Fibroblast of villous mesenchyme (primary cell): ENCODE measurements around the gene PSENEN. TPM values are rescaled to one million over a fixed set of nuclear protein-coding genes. Genes with fewer than 3 reads are reported as not detected.

Experiments
- DNase-seq: peaks from one replicate; pipeline ENCODE4 v3.0.0-alpha.2; 2010; ENCODE audit warnings: low read depth
- H3K4me3 ChIP-seq: 2 replicates; pipeline ENCODE4 v1.5.1; 2011; ENCODE audit warnings: low read depth, mild to moderate bottlenecking, low read length
- CTCF ChIP-seq: IDR thresholded peaks from 2 replicates; pipeline ENCODE4 v1.5.1; 2012; ENCODE audit warnings: low read depth, mild to moderate bottlenecking, low read length; ENCODE audit not compliant: insufficient read depth
- total RNA-seq: library from RNA; depleted of rRNA; stranded (reverse); fragments of >200 nt; gene quantifications from 2 replicates; pipeline ENCODE4 v1.2.3, GENCODE V29; 2012

Gene PSENEN
- total RNA-seq, 1 donor: 14.7 TPM

- no peak for TF ChIP-seq CTCF
- no peak overlapping the region for H3K4me3 ChIP-seq
- no peak for DNase-seq
These were observed 37.1 kb upstream of the PSENEN start for GRCh38 chr19:35708391-35708790.

- TF ChIP-seq CTCF: no peak
- no peak for DNase-seq
- H3K4me3 ChIP-seq: no peak overlapping the region
These were observed 34.4 kb upstream of the PSENEN start for GRCh38 chr19:35710784-35711723.

- no peak for DNase-seq
- no peak overlapping the region for H3K4me3 ChIP-seq
- no peak for TF ChIP-seq CTCF
These were observed 32.6 kb upstream of the PSENEN start for GRCh38 chr19:35712567-35713505.

GRCh38 chr19:35713506-35713850 lies 32.0 kb upstream of the PSENEN start:
- H3K4me3 ChIP-seq: no peak overlapping the region
- DNase-seq: no peak
- no peak for TF ChIP-seq CTCF

- no peak for DNase-seq
- no peak for TF ChIP-seq CTCF
- no peak overlapping the region for H3K4me3 ChIP-seq
These were observed 31.5 kb upstream of the PSENEN start for GRCh38 chr19:35713904-35714495.

GRCh38 chr19:35714601-35715354 lies 30.7 kb upstream of the PSENEN start:
- no peak for TF ChIP-seq CTCF
- no peak for DNase-seq
- H3K4me3 ChIP-seq: no peak overlapping the region
